GM18868 (cell line): ENCODE data around the gene CSAD.
"Not testable (repeated sequence)": the region's sequence is repeated elsewhere in the genome, so short reads cannot be mapped to it uniquely, and the experiment has no call there.

ENCODE experiments used
- ATAC-seq: cut with Tn5 transposase; IDR thresholded peaks from one replicate; pipeline ENCODE4 v1.9.1; 2021; ENCODE audit warnings: mild to moderate bottlenecking, moderate library complexity; ENCODE audit not compliant: unreplicated experiment

CSAD gene

GRCh38 chr12:53113136-53113705 lies 67.5 kb downstream of the CSAD start:
- ATAC-seq: no peak

DNA sequence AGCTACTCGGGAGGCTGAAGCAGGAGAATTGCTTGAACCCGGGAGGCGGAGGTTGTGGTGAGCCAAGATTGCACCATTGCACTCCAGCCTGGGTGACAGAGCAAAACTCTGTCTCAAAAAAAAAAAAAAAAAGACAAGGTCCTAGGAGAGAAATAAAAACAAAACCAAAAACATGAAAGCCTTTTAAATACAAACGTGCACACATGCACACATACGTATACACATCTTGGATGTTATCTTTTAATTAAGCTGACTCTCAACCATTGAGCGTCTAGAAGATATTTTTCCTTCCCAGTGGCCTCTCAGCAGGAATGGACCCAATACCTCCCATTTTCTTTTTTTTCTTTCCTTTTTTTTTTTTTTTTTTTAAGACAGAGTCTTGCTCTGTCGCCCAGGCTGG lies 68.3 kb downstream of the CSAD start:
- ATAC-seq: not testable (repeated sequence)
